Measurements from ENCODE around the gene UBTD1. TPM values are rescaled to one million over a fixed set of nuclear protein-coding genes. Genes with fewer than 3 reads are reported as not detected.
"Not testable (repeated sequence)": the region's sequence is repeated elsewhere in the genome, so short reads cannot be mapped to it uniquely, and the experiment has no call there.

The UBTD1 gene
- total RNA-seq, 2 donors from 2014 or later, result 19.1 to 19.3 TPM

GRCh38 chr10:97561386-97562077, 62.8 kb downstream of the UBTD1 start:
- H3K36me3 ChIP-seq (ENCODE audit: control insufficient read depth, insufficient read depth, low read length); DNase-seq; H3K27me3 ChIP-seq (ENCODE audit: control insufficient read depth, insufficient read depth, low read length, poor library complexity, severe bottlenecking); H3K27ac Mint-ChIP-seq; H3K4me3 ChIP-seq (ENCODE audit: low read length); H3K27ac ChIP-seq (ENCODE audit: low read depth, low read length); H3K4me3 Mint-ChIP-seq; H3K4me1 ChIP-seq (ENCODE audit: control insufficient read depth, insufficient read depth, low read length); H3K27me3 Mint-ChIP-seq (ENCODE audit: insufficient read depth); H3K9me3 ChIP-seq (ENCODE audit: control insufficient read depth, low read length); H3K9ac ChIP-seq (ENCODE audit: extremely low read depth, low read length, poor library complexity, severe bottlenecking): not testable (repeated sequence)
- H3K9me3 Mint-ChIP-seq, result peaks cover 36% of the 10 kb centered on the region
- WGBS, 2 experiments (ENCODE audit: insufficient coverage in 1 of 2, insufficient read length in 1 of 2), result 94 to 95% methylated on average over 7 to 10 of the region's 12 CpGs
- peaks cover 19% of the 10 kb centered on the region for H3K36me3 Mint-ChIP-seq (ENCODE audit: low read depth)
- H3K4me1 Mint-ChIP-seq, result peaks cover 19% of the 10 kb centered on the region

- peaks cover 22% of the 10 kb centered on the region for H3K4me1 Mint-ChIP-seq
- H3K36me3 ChIP-seq (ENCODE audit: control insufficient read depth, insufficient read depth, low read length); H3K9ac ChIP-seq (ENCODE audit: extremely low read depth, low read length, poor library complexity, severe bottlenecking); H3K27me3 Mint-ChIP-seq (ENCODE audit: insufficient read depth); H3K27ac Mint-ChIP-seq; H3K27ac ChIP-seq (ENCODE audit: low read depth, low read length); H3K4me3 Mint-ChIP-seq; H3K4me1 ChIP-seq (ENCODE audit: control insufficient read depth, insufficient read depth, low read length); H3K27me3 ChIP-seq (ENCODE audit: control insufficient read depth, insufficient read depth, low read length, poor library complexity, severe bottlenecking); H3K4me3 ChIP-seq (ENCODE audit: low read length); H3K9me3 ChIP-seq (ENCODE audit: control insufficient read depth, low read length); DNase-seq: not testable (repeated sequence)
- H3K9me3 Mint-ChIP-seq, result peaks cover 36% of the 10 kb centered on the region
- WGBS, 2 experiments (ENCODE audit: insufficient coverage in 1 of 2, insufficient read length in 1 of 2), result 90 to 96% methylated on average over 3 to 5 of the region's 5 CpGs
- H3K36me3 Mint-ChIP-seq (ENCODE audit: low read depth), result peaks cover 19% of the 10 kb centered on the region
Observed at GRCh38 chr10:97562329-97562728, 63.6 kb downstream of the UBTD1 start.

GRCh38 chr10:97563337-97563736, 64.6 kb downstream of the UBTD1 start:
- H3K4me1 ChIP-seq (ENCODE audit: control insufficient read depth, insufficient read depth, low read length), result peaks cover 5% of the 10 kb centered on the region
- no peak overlapping the region for H3K27ac ChIP-seq (ENCODE audit: low read depth, low read length)
- H3K36me3 Mint-ChIP-seq (ENCODE audit: low read depth), result peaks cover 20% of the 10 kb centered on the region
- H3K27me3 Mint-ChIP-seq (ENCODE audit: insufficient read depth), result no peaks in the 10 kb centered on the region
- peaks cover 9% of the 10 kb centered on the region for H3K9me3 ChIP-seq (ENCODE audit: control insufficient read depth, low read length)
- H3K9ac ChIP-seq (ENCODE audit: extremely low read depth, low read length, poor library complexity, severe bottlenecking), result no peak overlapping the region
- H3K36me3 ChIP-seq (ENCODE audit: control insufficient read depth, insufficient read depth, low read length), result no peaks in the 10 kb centered on the region
- H3K27me3 ChIP-seq (ENCODE audit: control insufficient read depth, insufficient read depth, low read length, poor library complexity, severe bottlenecking), result no peaks in the 10 kb centered on the region
- H3K4me3 Mint-ChIP-seq, result no peak overlapping the region
- H3K4me1 Mint-ChIP-seq, result peaks cover 22% of the 10 kb centered on the region
- no peak overlapping the region for H3K4me3 ChIP-seq (ENCODE audit: low read length)
- TF ChIP-seq CTCF (conservative IDR thresholded peaks at IDR 0.05), result no peak
- DNase-seq, result no peak
- no peak overlapping the region for H3K27ac Mint-ChIP-seq
- 86 to 91% methylated on average over 1 to 4 of the region's 4 CpGs for WGBS, 2 experiments (ENCODE audit: insufficient coverage in 1 of 2, insufficient read length in 1 of 2)
- peaks cover 36% of the 10 kb centered on the region for H3K9me3 Mint-ChIP-seq

GRCh38 chr10:97564776-97565175, 66.1 kb downstream of the UBTD1 start:
- Mint-ChIP-seq H3K36me3 (ENCODE audit: low read depth) (peaks cover 24% of the 10 kb centered on the region), H3K27ac (no peak overlapping the region), H3K4me1 (peaks cover 22% of the 10 kb centered on the region), H3K27me3 (ENCODE audit: insufficient read depth) (no peaks in the 10 kb centered on the region), H3K9me3 (peaks cover 36% of the 10 kb centered on the region), H3K4me3 (no peak overlapping the region)
- DNase-seq, result no peak
- Histone ChIP-seq H3K27ac (ENCODE audit: low read depth, low read length) (no peak overlapping the region), H3K4me1 (ENCODE audit: control insufficient read depth, insufficient read depth, low read length) (peaks cover 5% of the 10 kb centered on the region), H3K9me3 (ENCODE audit: control insufficient read depth, low read length) (peaks cover 9% of the 10 kb centered on the region), H3K4me3 (ENCODE audit: low read length) (no peak overlapping the region), H3K27me3 (ENCODE audit: control insufficient read depth, insufficient read depth, low read length, poor library complexity, severe bottlenecking) (no peaks in the 10 kb centered on the region), H3K36me3 (ENCODE audit: control insufficient read depth, insufficient read depth, low read length) (peaks cover 8% of the 10 kb centered on the region), H3K9ac (ENCODE audit: extremely low read depth, low read length, poor library complexity, severe bottlenecking) (no peak overlapping the region)
- WGBS, 2 experiments (ENCODE audit: insufficient coverage in 1 of 2, insufficient read length in 1 of 2), result 88 to 94% methylated on average over 3 to 4 of the region's 4 CpGs
- TF ChIP-seq CTCF (conservative IDR thresholded peaks at IDR 0.05), result no peak
